Common myeloid progenitor, CD34-positive (primary cell): Measurements from ENCODE around the gene RAX2.
A peak's percentile ranks its signal among the peaks of the same experiment; 100 is the strongest.

ENCODE experiments used
- CTCF ChIA-PET: fragments of 350-600 bp; sonication (Branson Sonifier 250); formaldehyde crosslinking; loops from one replicate; lab custom pipeline; 2021; ENCODE audit warnings: antibody characterized with exemption; lab: Charles Lee
- POLR2A ChIA-PET: fragments of 350-600 bp; sonication (Branson Sonifier 250); formaldehyde crosslinking; loops from one replicate; lab custom pipeline; 2021; ENCODE audit warnings: antibody characterized with exemption; lab: Charles Lee
- DNase-seq, 3 donors: peaks; one replicate each; pipeline versions ENCODE4 v3.0.0 to v3.0.0-alpha.2; 2013
- H3K27ac ChIP-seq, 2 experiments: 1 replicate in 1 of 2; 2 replicates in 1 of 2; pipeline ENCODE4 v1.7.0; 2013; ENCODE audit warnings: inconsistent platforms in 2 of 2, low read length in 2 of 2, mild to moderate bottlenecking in 2 of 2, low read depth in 1 of 2, moderate library complexity in 1 of 2; ENCODE audit not compliant: severe bottlenecking in 2 of 2, insufficient read depth in 1 of 2, poor library complexity in 1 of 2
- H3K27me3 ChIP-seq, 5 experiments: replicated peaks in 2 of 5; 1 replicate in 3 of 5; 2 replicates in 2 of 5; pipeline versions ENCODE4 v1.6.1 to v1.7.0; 2013; ENCODE audit warnings: low read length in 4 of 5, mild to moderate bottlenecking in 2 of 5, moderate library complexity in 2 of 5, inconsistent platforms in 1 of 5; ENCODE audit not compliant: insufficient read depth in 5 of 5, control insufficient read depth in 4 of 5
- H3K36me3 ChIP-seq, 4 experiments: 1 replicate in 2 of 4; 2 replicates in 2 of 4; pipeline versions ENCODE4 v1.6.1 to v1.7.0; 2013; ENCODE audit warnings: low read length in 3 of 4, control low read depth in 1 of 4, mild to moderate bottlenecking in 1 of 4; ENCODE audit not compliant: control insufficient read depth in 4 of 4, insufficient read depth in 4 of 4
- H3K4me1 ChIP-seq, 4 experiments: 1 replicate in 3 of 4; 2 replicates in 1 of 4; pipeline versions ENCODE4 v1.6.1 to v1.7.1; 2013; ENCODE audit warnings: low read length in 3 of 4, mild to moderate bottlenecking in 3 of 4, control low read depth in 1 of 4, inconsistent platforms in 1 of 4, moderate library complexity in 1 of 4; ENCODE audit not compliant: control insufficient read depth in 4 of 4, insufficient read depth in 4 of 4; ENCODE audit errors: control extremely low read depth in 1 of 4
- H3K4me3 ChIP-seq, 7 experiments: 1 replicate in 4 of 7; 2 replicates in 3 of 7; pipeline versions ENCODE4 v1.5.1 to v1.7.0; 2013; ENCODE audit warnings: mild to moderate bottlenecking in 7 of 7, low read length in 6 of 7, moderate library complexity in 6 of 7, inconsistent platforms in 2 of 7, low read depth in 2 of 7, control low read depth in 1 of 7; ENCODE audit not compliant: insufficient read depth in 4 of 7, control insufficient read depth in 1 of 7; ENCODE audit errors: extremely low read depth in 1 of 7
- H3K9me3 ChIP-seq, 5 experiments: 1 replicate in 4 of 5; 2 replicates in 1 of 5; pipeline versions ENCODE4 v1.6.1 to v1.7.1; 2013; ENCODE audit warnings: low read length in 4 of 5, mild to moderate bottlenecking in 2 of 5, inconsistent platforms in 1 of 5, low read depth in 1 of 5, moderate library complexity in 1 of 5; ENCODE audit not compliant: control insufficient read depth in 4 of 5, insufficient read depth in 2 of 5; ENCODE audit errors: control extremely low read depth in 1 of 5
- WGBS: methylation state at CpG from one replicate; pipeline ENCODE4 v1.1.5; 2013; ENCODE audit not compliant: insufficient coverage; 5-methylcytosine and 5-hydroxymethylcytosine counted together

The RAX2 gene

DNA sequence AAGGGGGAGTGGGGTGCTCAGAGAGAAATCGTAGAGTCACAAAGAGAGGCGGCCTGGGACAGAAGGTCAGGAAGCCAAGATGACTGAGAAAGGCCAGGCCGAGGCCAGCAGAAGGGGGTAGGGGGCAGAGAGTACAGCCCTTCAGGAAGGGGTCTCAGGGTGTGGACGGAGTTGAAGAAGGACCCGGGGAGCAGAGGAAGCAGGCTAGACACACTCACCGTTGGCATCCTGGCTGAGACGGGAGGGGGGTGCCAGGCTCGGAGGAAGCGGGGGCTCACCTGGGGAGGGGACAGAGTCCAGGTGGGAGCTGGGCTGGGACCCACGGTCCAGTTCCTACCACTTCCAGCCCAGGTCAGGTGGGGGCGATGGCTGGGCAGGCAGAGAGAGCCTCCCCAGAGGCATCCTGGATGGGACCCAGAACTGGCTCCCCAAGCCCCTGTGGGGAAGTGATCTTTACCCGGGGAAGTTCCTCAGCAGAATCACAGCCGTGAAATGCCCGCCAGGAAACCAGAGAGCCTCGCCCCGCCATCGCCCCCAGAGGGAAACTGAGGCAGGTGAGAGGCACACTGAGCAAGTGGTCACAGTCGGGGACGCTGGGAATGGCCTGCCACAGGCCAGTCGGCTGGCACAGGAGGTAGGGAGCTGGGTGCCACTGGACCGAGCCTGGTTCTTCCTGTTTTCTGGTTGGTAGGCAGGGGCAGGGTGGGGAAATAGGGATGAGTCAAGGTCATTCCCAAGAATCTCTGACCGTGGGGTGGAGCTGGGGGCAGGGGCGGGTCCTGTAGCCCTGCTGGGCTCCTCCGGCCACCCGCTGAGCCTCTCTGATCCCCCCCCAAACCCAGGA lies 12.8 kb upstream of the RAX2 start:
- peak overlapping the region; percentile 57 to 95 (median 79) for H3K4me3 ChIP-seq
- no peak for DNase-seq
- POLR2A ChIA-PET = no interaction called here
- H3K27ac ChIP-seq = no peak overlapping the region
- 39% methylated on average over 21 of the region's 25 CpGs for WGBS
- H3K27me3 ChIP-seq = no peaks in the 10 kb centered on the region
- peaks cover 0 to 25% (median 10%) of the 10 kb centered on the region in 5 experiments for H3K9me3 ChIP-seq
- CTCF ChIA-PET = interaction anchor here (1.1 to 2.4 kb wide), 6 partner anchors 9 to 36 kb away, joined by 3 to 7 read pairs (median 5); no protein-coding TSS in a partner anchor
- peaks cover 3 to 35% (median 22%) of the 10 kb centered on the region in 4 experiments for H3K36me3 ChIP-seq
- H3K4me1 ChIP-seq = peaks cover 0 to 17% (median 15%) of the 10 kb centered on the region in 4 experiments

DNA sequence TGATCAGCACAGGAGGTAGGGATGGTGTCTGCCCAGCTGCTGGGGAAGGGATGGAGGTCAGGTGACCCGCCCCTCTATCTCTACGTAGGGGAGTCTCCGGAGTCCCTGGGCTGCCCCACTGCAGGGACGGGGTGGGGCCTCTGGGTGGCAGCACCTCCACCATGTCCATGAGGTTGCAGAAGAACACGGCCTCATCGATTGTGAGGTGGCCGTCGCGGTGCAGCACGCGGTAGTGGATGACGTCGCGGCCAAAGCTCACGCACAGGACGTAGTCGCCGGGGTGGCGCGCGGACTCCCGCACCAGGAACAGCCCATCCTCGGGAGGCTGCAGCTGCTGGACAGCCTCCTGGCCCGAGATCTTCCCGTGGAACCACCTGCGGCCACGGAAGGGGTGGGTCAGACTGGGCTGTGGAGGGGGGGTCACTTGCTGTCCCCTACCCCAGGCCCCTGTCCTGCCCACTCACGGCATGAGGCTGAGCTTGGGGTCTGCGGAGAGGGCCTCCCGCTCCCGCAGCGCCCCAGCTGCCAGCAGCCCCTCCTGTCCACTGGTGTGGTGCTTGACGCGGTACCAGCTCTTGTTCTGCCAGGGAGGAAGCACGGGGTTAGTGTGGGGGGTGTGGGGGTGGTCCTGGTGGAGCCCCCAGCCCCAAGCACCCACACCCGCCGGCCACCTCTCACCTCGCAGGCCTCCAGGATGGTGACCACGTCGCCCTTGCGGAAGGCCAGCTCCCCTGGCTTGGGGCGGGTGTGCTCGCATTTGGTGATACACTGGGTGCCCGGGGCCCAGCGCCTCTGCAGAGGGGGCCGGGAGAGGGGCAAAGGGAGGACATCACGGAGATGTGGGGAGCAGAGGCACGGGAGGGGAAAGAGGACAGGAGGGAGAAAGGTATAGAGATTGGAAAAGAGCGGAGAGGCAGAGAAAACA lies 11.9 kb upstream of the RAX2 start:
- H3K9me3 ChIP-seq = peaks cover 0 to 25% (median 10%) of the 10 kb centered on the region in 5 experiments
- H3K27me3 ChIP-seq = no peaks in the 10 kb centered on the region
- H3K36me3 ChIP-seq = peaks cover 3 to 37% (median 22%) of the 10 kb centered on the region in 4 experiments
- DNase-seq = peak; percentile 36 to 62 (median 61)
- ChIA-PET CTCF (interaction anchor here (0.5 to 2.4 kb wide), 10 partner anchors 8 to 41 kb away, joined by 3 to 7 read pairs (median 4); no protein-coding TSS in a partner anchor), POLR2A (no interaction called here)
- 96% methylated on average over 39 of the region's 49 CpGs for WGBS
- H3K27ac ChIP-seq = no peak overlapping the region
- peaks cover 0 to 17% (median 15%) of the 10 kb centered on the region in 4 experiments for H3K4me1 ChIP-seq
- H3K4me3 ChIP-seq = no peak overlapping the region

DNA sequence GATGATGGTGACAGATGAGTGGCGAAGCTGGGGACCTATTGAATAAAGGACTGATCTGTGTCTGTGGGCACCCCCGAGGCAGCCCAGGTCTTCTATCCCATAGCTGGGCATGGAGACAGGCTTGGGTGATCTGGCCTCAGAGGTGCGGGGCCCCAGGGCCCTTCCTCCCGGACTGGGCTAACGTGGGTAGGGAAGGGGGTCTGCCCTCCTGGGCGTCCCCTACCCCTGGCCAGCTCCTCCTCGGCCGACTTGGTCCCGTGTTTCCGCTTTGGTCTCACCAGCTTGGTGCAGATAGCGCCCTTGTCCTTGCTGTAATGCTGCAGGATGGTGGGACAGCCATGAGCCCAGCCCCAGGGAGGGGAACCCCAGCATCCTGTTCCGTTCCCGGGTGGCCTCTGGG lies 10.9 kb upstream of the RAX2 start:
- no peak for DNase-seq
- Histone ChIP-seq H3K4me1 (peaks cover 0 to 17% (median 15%) of the 10 kb centered on the region in 4 experiments), H3K4me3 (no peak overlapping the region), H3K27ac (no peak overlapping the region), H3K27me3 (no peaks in the 10 kb centered on the region), H3K9me3 (peaks cover 0 to 25% (median 10%) of the 10 kb centered on the region in 5 experiments), H3K36me3 (peaks cover 3 to 46% (median 24%) of the 10 kb centered on the region in 4 experiments)
- ChIA-PET POLR2A (no interaction called here), CTCF (interaction anchor here (0.6 to 2.4 kb wide), 8 partner anchors 8 to 40 kb away, joined by 3 to 7 read pairs (median 3); no protein-coding TSS in a partner anchor)
- 100% methylated on average over 4 of the region's 13 CpGs for WGBS

DNA sequence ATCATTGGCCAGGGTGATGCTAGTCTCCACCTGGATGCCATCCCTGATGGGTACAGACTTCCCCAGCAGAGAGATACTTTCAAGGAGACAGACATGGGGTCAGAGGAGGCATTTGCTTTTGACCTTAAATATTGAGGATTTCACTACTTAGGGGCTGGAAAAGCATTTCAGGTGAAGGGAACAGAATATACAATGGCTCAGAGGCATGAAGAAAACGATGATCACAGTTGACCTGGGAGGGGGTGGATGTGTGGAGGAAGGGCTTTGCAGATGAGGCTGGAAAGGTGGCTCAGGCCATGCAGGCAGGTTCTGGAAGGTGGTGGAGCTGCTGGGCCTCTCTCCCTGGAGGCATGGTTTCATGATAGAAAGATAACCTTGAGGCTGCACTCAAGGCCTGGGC lies 10.3 kb upstream of the RAX2 start:
- Histone ChIP-seq H3K9me3 (peaks cover 0 to 25% (median 10%) of the 10 kb centered on the region in 5 experiments), H3K27me3 (no peaks in the 10 kb centered on the region), H3K4me1 (peaks cover 0 to 17% (median 15%) of the 10 kb centered on the region in 4 experiments), H3K27ac (no peak overlapping the region), H3K36me3 (peaks cover 3 to 52% (median 28%) of the 10 kb centered on the region in 4 experiments), H3K4me3 (no peak overlapping the region)
- ChIA-PET CTCF (interaction anchor here (1.0 to 2.4 kb wide), 6 partner anchors 11 to 41 kb away, joined by 3 to 7 read pairs (median 4); no protein-coding TSS in a partner anchor), POLR2A (no interaction called here)
- no peak for DNase-seq
- WGBS = 100% methylated on average over 1 of the region's 1 CpG

DNA sequence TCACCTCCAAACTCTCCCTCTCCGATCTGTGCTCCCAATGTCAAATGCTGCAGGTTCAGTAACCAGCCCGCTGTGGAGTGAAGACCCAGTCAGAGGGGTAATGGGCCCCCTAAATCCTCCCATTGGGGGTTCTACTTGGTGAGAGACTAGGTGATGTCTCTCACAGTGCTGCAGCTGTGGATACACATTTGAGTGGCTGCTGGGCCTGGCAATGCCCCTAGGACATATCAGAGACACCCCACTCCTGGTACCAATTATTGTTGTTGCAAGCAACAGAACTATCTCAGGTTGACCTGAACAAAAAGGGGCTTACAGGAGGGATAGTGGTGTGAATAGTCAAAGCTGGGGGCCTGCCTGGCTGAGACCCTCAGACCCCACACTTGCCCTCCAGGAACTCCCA lies 9.6 kb upstream of the RAX2 start:
- ChIA-PET POLR2A (no interaction called here), CTCF (interaction anchor here (1.4 kb wide), 2 partner anchors 15 to 41 kb away, joined by 3 to 5 read pairs; no protein-coding TSS in a partner anchor)
- H3K4me1 ChIP-seq = peaks cover 0 to 17% (median 15%) of the 10 kb centered on the region in 4 experiments
- peaks cover 3 to 57% (median 29%) of the 10 kb centered on the region in 4 experiments for H3K36me3 ChIP-seq
- no peak overlapping the region for H3K27ac ChIP-seq
- no peak overlapping the region for H3K4me3 ChIP-seq
- H3K9me3 ChIP-seq = peaks cover 0 to 25% (median 10%) of the 10 kb centered on the region in 5 experiments
- DNase-seq = no peak
- 100% methylated on average over 1 of the region's 2 CpGs for WGBS
- no peaks in the 10 kb centered on the region for H3K27me3 ChIP-seq

DNA sequence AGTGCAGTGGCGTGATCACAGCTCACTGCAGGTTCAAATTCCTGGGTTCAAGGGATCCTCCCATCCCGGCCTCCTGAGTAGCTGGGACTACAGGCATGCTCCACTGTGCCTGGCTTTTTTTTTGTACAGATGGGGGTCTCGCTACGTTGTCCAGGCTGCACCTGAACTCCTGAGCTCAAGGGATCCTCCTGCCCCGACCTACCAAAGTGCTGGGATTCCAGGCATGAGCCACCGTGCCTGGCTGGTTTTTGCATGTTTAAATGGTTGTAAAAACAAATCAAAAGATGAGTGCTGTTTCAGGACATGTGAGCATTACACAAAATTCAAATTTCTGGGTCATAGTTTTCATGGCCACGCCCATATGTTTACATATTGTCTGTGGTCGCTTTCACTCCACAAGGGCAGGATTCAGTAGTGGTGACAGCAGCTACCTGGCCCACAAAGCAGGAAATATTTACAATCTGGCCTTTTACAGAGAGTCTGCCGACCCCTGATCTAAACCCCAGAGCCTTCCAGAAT lies 8.8 kb upstream of the RAX2 start:
- H3K27me3 ChIP-seq = no peaks in the 10 kb centered on the region
- ChIA-PET POLR2A (interaction anchor here (1.0 kb wide), 1 partner anchor 18 kb away, joined by 3 read pairs; the partner anchor contains the start of gene MRPL54), CTCF (interaction anchor here (1.4 to 2.2 kb wide), 2 partner anchors 10 to 42 kb away, joined by 5 read pairs; no protein-coding TSS in a partner anchor)
- no peak overlapping the region for H3K4me3 ChIP-seq
- peaks cover 0 to 17% (median 15%) of the 10 kb centered on the region in 4 experiments for H3K4me1 ChIP-seq
- 98% methylated on average over 9 of the region's 9 CpGs for WGBS
- H3K36me3 ChIP-seq = peaks cover 3 to 57% (median 29%) of the 10 kb centered on the region in 4 experiments
- peaks cover 0 to 25% (median 10%) of the 10 kb centered on the region in 5 experiments for H3K9me3 ChIP-seq
- peak in 2 of 3 donors; percentile 14 to 32 for DNase-seq
- no peak overlapping the region for H3K27ac ChIP-seq
